ENCODE measurements around the gene SYT17.

SYT17 gene

GRCh38 chr16:19167710-19168370, at the start of gene SYT17:
Gene SYT17, plus strand, starts transcription at chr16:19168240. Its CDS starts 407 bp downstream, at chr16:19168647.
- no peak for FAIRE-seq

GRCh38 chr16:19118938-19119431, 49.1 kb upstream of the SYT17 start:
- FAIRE-seq = peak; percentile 37

- no peak for FAIRE-seq
These were observed 48.5 kb upstream of the SYT17 start for GRCh38 chr16:19119564-19119963.

GRCh38 chr16:19123535-19124178, 44.4 kb upstream of the SYT17 start:
- FAIRE-seq = no peak

GRCh38 chr16:19126300-19126699, 41.7 kb upstream of the SYT17 start:
- no peak for FAIRE-seq

- no peak for FAIRE-seq
These were observed 40.8 kb upstream of the SYT17 start for GRCh38 chr16:19127205-19127604.

GRCh38 chr16:19127674-19128131, 40.3 kb upstream of the SYT17 start:
- FAIRE-seq = no peak

- no peak for FAIRE-seq
These were observed 39.4 kb upstream of the SYT17 start for GRCh38 chr16:19128454-19129200.

GRCh38 chr16:19130385-19130784, 37.7 kb upstream of the SYT17 start:
- no peak for FAIRE-seq

GRCh38 chr16:19130852-19131824, 36.9 kb upstream of the SYT17 start:
- FAIRE-seq = no peak

- no peak for FAIRE-seq
These were observed 36.2 kb upstream of the SYT17 start for GRCh38 chr16:19131825-19132218.

- no peak for FAIRE-seq
These were observed 35.8 kb upstream of the SYT17 start for GRCh38 chr16:19132255-19132654.

GRCh38 chr16:19132898-19133297, 35.1 kb upstream of the SYT17 start:
- no peak for FAIRE-seq

- no peak for FAIRE-seq
These were observed 34.4 kb upstream of the SYT17 start for GRCh38 chr16:19133600-19133999.

GRCh38 chr16:19135201-19135842, 32.7 kb upstream of the SYT17 start:
- FAIRE-seq = no peak

GRCh38 chr16:19135896-19136438, 32.1 kb upstream of the SYT17 start:
- no peak for FAIRE-seq

GRCh38 chr16:19136549-19137196, 31.4 kb upstream of the SYT17 start:
- no peak for FAIRE-seq

GRCh38 chr16:19137201-19138128, 30.6 kb upstream of the SYT17 start:
- no peak for FAIRE-seq

GRCh38 chr16:19138601-19139000, 29.4 kb upstream of the SYT17 start:
- FAIRE-seq = peak; percentile 74
